Measurements from ENCODE around the gene CHMP4A. TPM values are rescaled to one million over a fixed set of nuclear protein-coding genes. Genes with fewer than 3 reads are reported as not detected.

CHMP4A gene
- total and polyA plus RNA-seq, 2 of the 13 experiments (the other 11 are each of a cell fraction or from before 2014, with no cell fraction given): 83.6 to 113 TPM

DNA sequence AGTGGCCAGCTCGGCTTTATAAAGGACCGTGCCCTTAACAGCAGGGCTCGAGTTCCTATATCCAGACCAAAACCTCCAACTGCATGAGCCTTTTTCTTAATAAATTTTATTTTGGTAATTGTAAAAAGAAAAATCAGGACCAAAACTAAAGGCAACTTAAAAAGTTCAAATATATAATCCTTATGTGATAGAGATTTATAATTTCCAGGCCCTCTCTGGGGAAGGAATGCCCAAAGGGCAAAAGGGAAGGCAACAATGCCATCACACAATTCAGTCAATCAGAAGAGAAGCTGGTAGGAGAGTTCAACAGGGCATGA, 24.3 kb downstream of the CHMP4A start (continued):
- TF ChIP-seq ATF4 (CRISPR knock-in tag; IDR thresholded peaks at IDR 0.05) (0 out of 4 replicates have a peak, but pooled peaks of 1 of the 2 experiments have one; percentile 29), KDM5A (IDR thresholded peaks at IDR 0.05; ENCODE audit: borderline replicate concordance, low read length) (peak; percentile 85), ASH2L (IDR thresholded peaks at IDR 0.05; ENCODE audit: insufficient read length, low read depth, low read length) (peak; percentile 7), ZNF282 (IDR thresholded peaks at IDR 0.05; ENCODE audit: partially characterized antibody) (no peak), ZNF484 (CRISPR knock-in tag; IDR thresholded peaks at IDR 0.05; ENCODE audit: borderline replicate concordance, low read depth) (no peak), TCF7 (IDR thresholded peaks at IDR 0.05; ENCODE audit: low read depth) (no peak), ZNF883 (CRISPR knock-in tag; IDR thresholded peaks at IDR 0.05; ENCODE audit: not compliant biosample characterization) (no peak), ELF4 (CRISPR knock-in tag; IDR thresholded peaks at IDR 0.05; ENCODE audit: borderline replicate concordance) (peak; percentile 89; the same call in 1 of the 2 replicates), CAMTA2 (CRISPR knock-in tag; IDR thresholded peaks at IDR 0.05; ENCODE audit: borderline replicate concordance) (no peak), TGIF2 (CRISPR knock-in tag; IDR thresholded peaks at IDR 0.05) (no peak), ISL2 (CRISPR knock-in tag; IDR thresholded peaks at IDR 0.05) (no peak), MAFG (CRISPR knock-in tag; IDR thresholded peaks at IDR 0.05) (no peak), SIX4 (CRISPR knock-in tag; IDR thresholded peaks at IDR 0.05) (no peak), MATR3 (CRISPR knock-in tag; IDR thresholded peaks at IDR 0.05) (no peak), ZBTB21 (CRISPR knock-in tag; IDR thresholded peaks at IDR 0.05) (no peak), HCFC1 (IDR thresholded peaks at IDR 0.05; ENCODE audit: low read depth, low read length) (no peak), ZNF543 (CRISPR knock-in tag; IDR thresholded peaks at IDR 0.05) (no peak), NCOA2 (CRISPR knock-in tag; IDR thresholded peaks at IDR 0.05) (no peak), ZNF260 (CRISPR knock-in tag; IDR thresholded peaks at IDR 0.05; ENCODE audit: borderline replicate concordance, low read depth) (no peak), ZNF382 (CRISPR knock-in tag; IDR thresholded peaks at IDR 0.05; ENCODE audit: borderline replicate concordance) (no peak), RBM22 (optimal IDR thresholded peaks at IDR 0.05; ENCODE audit: low read length) (no peak), SNAPC4 (CRISPR knock-in tag; IDR thresholded peaks at IDR 0.05) (peak; percentile 14)
- TF ChIP-seq, protein P1, sequence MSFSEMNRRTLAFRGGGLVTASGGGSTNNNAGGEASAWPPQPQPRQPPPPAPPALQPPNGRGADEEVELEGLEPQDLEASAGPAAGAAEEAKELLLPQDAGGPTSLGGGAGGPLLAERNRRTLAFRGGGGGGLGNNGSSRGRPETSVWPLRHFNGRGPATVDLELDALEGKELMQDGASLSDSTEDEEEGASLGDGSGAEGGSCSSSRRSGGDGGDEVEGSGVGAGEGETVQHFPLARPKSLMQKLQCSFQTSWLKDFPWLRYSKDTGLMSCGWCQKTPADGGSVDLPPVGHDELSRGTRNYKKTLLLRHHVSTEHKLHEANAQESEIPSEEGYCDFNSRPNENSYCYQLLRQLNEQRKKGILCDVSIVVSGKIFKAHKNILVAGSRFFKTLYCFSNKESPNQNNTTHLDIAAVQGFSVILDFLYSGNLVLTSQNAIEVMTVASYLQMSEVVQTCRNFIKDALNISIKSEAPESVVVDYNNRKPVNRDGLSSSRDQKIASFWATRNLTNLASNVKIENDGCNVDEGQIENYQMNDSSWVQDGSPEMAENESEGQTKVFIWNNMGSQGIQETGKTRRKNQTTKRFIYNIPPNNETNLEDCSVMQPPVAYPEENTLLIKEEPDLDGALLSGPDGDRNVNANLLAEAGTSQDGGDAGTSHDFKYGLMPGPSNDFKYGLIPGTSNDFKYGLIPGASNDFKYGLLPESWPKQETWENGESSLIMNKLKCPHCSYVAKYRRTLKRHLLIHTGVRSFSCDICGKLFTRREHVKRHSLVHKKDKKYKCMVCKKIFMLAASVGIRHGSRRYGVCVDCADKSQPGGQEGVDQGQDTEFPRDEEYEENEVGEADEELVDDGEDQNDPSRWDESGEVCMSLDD (CRISPR knock-in tag; IDR thresholded peaks at IDR 0.05; ENCODE audit: borderline replicate concordance): 0 out of 2 replicates have a peak, but pooled peaks have one; percentile 3

All from HepG2 (cell line).